BJ (cell line): Measurements from ENCODE around the gene COL9A3. TPM values are rescaled to one million over a fixed set of nuclear protein-coding genes. Genes with fewer than 3 reads are reported as not detected.

Source experiments
- CTCF ChIA-PET: fragments of 350-600 bp; formaldehyde crosslinking; extraction: SDS; loops from one replicate; lab custom pipeline; 2021; ENCODE audit warnings: antibody characterized with exemption, inconsistent platforms; lab: Yijun Ruan, JAX
- POLR2A ChIA-PET: fragments of 300-600 bp; sonication (Branson Sonifier 250); formaldehyde crosslinking; extraction: SDS; loops from one replicate; lab custom pipeline; 2021; ENCODE audit warnings: antibody characterized with exemption; lab: Charles Lee
- DNase-seq: peaks from one replicate; pipeline ENCODE4 v3.0.0-alpha.2; 2011; ENCODE audit warnings: low read depth
- H3K27me3 ChIP-seq: 2 replicates; pipeline ENCODE4 v1.6.0; 2011; ENCODE audit warnings: low read length; ENCODE audit not compliant: control insufficient read depth, insufficient read depth
- H3K36me3 ChIP-seq: 2 replicates; pipeline ENCODE4 v1.5.1; 2011; ENCODE audit warnings: low read length; ENCODE audit not compliant: control insufficient read depth, insufficient read depth
- H3K4me3 ChIP-seq: 2 replicates; pipeline ENCODE4 v1.5.1; 2011; ENCODE audit warnings: low read depth, mild to moderate bottlenecking, control low read depth, low read length
- CTCF ChIP-seq: IDR thresholded peaks from 2 replicates; pipeline ENCODE4 v1.5.1; 2011; ENCODE audit warnings: low read depth, mild to moderate bottlenecking, control low read depth, inconsistent platforms, low read length, moderate library complexity; ENCODE audit not compliant: insufficient read depth
- polyA plus RNA-seq: library from polyadenylated mRNA; depleted of rRNA; stranded (reverse); fragments of >200 nt; gene quantifications from 2 replicates; pipeline ENCODE4 v1.2.3, GENCODE V29; 2011; rRNA removed
- small RNA-seq: library from RNA; depleted of rRNA; stranded (forward); fragments of <200 nt; gene quantifications from one replicate; pipeline ENCODE3, GENCODE V24; 2012; ENCODE audit warnings: low replicate concordance, low read depth; ENCODE audit not compliant: insufficient read length

The COL9A3 gene
- polyA plus RNA-seq, 1 experiment, result 0.21 TPM

- POLR2A ChIA-PET, result no interaction called here
- TF ChIP-seq CTCF, result no peak
- Histone ChIP-seq H3K27me3 (no peaks in the 10 kb centered on the region), H3K4me3 (no peak overlapping the region), H3K36me3 (peaks cover 44% of the 10 kb centered on the region)
- no peak for DNase-seq
- CTCF ChIA-PET, result interaction anchor here (1.0 to 7.8 kb wide), 3 partner anchors 11 to 83 kb away, joined by 3 to 44 read pairs (median 8); no protein-coding TSS in a partner anchor
Observed at GRCh38 chr20:62889871-62890270, 73.0 kb downstream of the COL9A3 start.

GRCh38 chr20:62890444-62890843, 73.6 kb downstream of the COL9A3 start:
- peaks cover 46% of the 10 kb centered on the region for H3K36me3 ChIP-seq
- TF ChIP-seq CTCF, result no peak
- no peak for DNase-seq
- no peaks in the 10 kb centered on the region for H3K27me3 ChIP-seq
- H3K4me3 ChIP-seq, result no peak overlapping the region
- POLR2A ChIA-PET, result no interaction called here
- CTCF ChIA-PET, result interaction anchor here (1.0 to 7.8 kb wide), 3 partner anchors 10 to 82 kb away, joined by 3 to 44 read pairs (median 8); no protein-coding TSS in a partner anchor

Small RNAs within 50 kb of the gene (small RNA-seq; reads per million reads assigned to genes)
- not detected for gene DPH3P1

Other genes with a start within 250 kb of the COL9A3 start
- gene SLCO4A1, start 174.5 kb upstream of the COL9A3 start, polyA plus RNA-seq, result 0.15 and 0.25 TPM in 2 replicates
- gene NTSR1, start 108.2 kb upstream of the COL9A3 start, polyA plus RNA-seq, result 0.01 and 0.05 TPM in 2 replicates
- gene MRGBP, start 20.6 kb upstream of the COL9A3 start, polyA plus RNA-seq, result 13.5 and 15.3 TPM in 2 replicates
- gene OGFR, start 12.2 kb upstream of the COL9A3 start, polyA plus RNA-seq, result 25.6 and 34.2 TPM in 2 replicates
- 8.5 and 12.2 TPM in 2 replicates for gene TCFL5, start 44.8 kb downstream of the COL9A3 start, polyA plus RNA-seq
- gene DIDO1, start 109.5 kb downstream of the COL9A3 start, polyA plus RNA-seq, result 18.0 and 19.8 TPM in 2 replicates
- gene GID8, start 121.1 kb downstream of the COL9A3 start, polyA plus RNA-seq, result 23.1 and 23.4 TPM in 2 replicates
- gene SLC17A9, start 135.7 kb downstream of the COL9A3 start, polyA plus RNA-seq, result 14.4 and 30.8 TPM in 2 replicates
- not detected in 2 replicates for gene BHLHE23, start 189.9 kb downstream of the COL9A3 start, polyA plus RNA-seq